GM18499 (cell line): ENCODE results near the gene NEK8.
A peak's percentile ranks its signal among the peaks of the same experiment; 100 is the strongest.

ENCODE experiments used
- ATAC-seq: cut with Tn5 transposase; IDR thresholded peaks from one replicate; pipeline ENCODE4 v1.9.1; 2021; ENCODE audit warnings: moderate number of reproducible peaks; ENCODE audit not compliant: insufficient read depth, unreplicated experiment

NEK8 gene

DNA sequence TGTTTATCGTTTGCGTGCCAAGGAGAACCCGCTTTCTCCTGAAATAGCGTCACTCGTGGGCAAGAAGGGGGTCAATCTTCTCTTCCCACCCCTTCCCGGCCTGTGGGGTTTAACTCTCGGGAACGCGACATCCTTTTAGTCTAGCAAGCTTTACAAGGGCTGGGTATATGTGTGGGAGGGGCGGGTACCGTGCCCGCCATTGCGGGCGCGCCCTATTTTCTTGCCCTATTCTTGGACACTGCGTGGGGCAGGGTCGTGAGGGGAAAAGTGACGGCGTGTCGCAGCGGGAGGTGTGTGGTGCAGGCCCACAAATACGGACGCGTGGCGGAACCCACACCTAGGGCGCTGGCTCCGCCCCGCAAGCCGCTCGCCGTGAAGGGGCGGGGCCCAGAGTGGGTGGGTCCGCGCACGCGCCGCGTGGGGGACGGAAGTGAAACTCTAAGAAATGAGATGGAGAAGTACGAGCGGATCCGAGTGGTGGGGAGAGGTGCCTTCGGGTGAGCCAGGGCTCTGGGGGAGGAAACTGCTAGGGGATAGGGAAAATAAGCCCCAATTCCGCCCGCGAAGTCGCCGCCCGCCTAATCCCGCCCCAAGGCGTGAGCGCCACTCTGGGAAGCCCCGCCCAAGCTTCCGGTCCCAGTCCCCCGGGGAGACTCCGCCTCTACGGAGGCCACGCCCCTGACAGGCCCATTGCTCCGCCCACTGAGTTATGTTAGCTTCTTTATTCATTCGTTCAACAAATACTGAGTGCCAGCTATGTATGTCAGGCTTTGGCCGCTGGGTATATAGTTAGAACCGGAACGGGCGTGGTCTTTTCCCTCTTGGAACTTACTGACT is at the start of gene NEK8:
Gene NEK8 (plus strand): TSS at position 425 of the 837 bp plus-strand sequence. CDS start 26 bp downstream, at position 451.
- peak; percentile 22 for ATAC-seq

DNA sequence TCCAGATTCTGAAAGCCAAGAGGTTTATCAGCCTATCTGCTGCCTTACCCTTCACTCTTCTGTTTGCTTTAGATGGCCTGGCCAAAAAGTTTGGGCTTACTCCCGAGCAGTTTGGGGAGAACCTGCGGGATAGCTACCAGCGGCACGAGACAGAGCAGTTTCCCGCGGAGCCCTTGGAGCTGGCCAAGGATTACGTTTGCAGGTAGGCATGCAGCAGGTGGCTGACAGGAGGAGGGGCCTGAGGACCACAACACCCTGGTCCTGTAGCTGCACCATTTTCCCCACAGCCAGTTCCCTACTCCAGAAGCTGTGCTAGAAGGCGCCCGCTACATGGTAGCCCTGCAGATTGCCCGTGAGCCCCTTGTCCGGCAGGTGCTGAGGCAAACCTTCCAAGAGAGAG is 45.9 kb upstream of the NEK8 start:
- ATAC-seq, result no peak

DNA sequence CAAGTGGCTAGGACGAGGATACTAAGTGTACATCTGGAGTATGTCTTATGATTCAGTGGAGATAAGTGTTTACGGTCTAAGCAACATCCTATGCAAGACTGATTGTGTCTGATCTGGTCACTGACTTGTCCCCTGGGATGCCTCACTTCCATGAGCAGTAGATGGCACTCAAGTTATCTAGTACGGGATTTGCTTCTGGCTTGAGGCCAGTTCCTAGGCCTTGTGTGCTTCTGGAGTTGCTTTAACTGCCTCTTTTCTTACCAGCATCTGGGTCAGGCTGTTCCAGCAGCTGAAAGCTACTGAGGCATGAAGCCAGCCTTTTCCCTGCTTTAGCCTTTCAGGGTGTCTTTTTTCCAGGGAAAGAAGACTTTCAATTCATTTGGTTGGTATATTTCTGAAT is 43.6 kb upstream of the NEK8 start:
- ATAC-seq, result no peak

DNA sequence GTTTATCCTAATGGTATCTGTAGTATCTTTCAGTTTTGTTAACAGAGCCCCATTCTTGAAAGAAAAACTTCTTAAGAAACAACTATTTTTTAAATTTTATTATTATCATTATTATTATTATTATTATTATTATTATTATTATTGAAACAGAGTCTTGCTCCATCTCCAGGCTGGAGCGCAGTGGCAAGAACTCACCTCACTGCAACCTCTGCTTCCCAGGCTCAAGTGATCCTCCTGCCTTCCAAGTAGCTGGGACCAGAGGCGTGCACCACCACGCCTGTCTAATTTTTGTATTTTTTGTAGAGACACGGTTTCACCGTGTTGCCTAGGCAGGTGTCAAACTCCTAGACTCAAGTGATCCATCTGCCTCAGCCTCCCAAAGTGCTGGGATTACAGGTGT is 43.2 kb upstream of the NEK8 start:
- no peak for ATAC-seq

DNA sequence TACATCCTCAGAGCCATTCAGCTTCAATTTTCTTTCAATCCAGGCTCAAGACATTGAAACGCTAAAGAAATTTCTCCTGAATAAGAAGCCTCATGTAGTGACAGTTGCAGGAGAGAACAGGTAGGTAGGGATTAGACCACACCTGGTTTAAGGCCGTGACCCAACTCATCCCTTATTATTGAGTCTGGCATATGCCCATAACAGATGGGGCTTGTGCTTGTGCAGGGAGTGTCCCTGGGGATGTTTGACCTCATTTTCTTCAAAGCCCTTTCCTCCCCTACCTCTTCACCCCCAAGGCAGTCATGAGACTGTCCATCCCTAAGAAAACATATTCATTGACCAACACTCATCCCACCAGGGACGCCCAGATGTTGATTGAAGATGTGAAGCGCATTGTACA is 42.3 kb upstream of the NEK8 start:
- ATAC-seq, result no peak

DNA sequence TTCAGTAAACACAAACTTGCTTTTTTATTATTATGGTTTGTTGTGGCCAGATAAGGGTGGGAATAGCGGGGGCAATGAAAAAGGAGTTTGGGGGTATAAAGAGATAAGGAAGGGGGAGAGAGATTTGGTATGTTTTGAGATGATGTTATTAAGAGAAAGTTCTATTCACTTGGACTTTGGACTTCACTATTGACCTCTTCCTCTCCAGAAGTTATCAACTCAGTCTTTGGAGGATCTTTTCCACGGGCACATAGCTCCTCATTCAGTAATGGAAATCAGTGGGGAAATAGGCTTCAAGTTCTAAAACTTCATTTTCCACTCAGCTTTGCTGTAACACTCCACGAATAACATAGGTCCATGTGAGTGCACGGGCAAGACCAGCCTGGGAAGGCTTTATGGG is 40.1 kb upstream of the NEK8 start:
- no peak for ATAC-seq

DNA sequence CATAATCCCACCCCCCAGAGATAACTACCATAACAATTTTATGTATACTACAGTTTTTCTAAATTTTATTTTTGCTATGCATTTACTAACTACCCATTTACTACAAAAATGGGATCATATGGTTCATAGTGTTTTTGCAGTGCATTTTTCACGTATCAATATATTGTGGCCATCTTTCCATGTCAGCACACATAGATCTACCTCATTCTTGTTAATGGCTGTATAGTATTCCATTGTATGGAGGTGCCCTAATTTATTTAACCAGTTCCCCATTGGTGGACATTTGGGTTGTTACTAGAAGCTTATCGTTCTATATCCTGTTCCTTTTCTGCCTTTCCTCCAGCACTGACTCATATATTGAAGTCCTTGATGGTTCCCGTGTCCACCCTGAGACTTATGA is 39.6 kb upstream of the NEK8 start:
- no peak for ATAC-seq

DNA sequence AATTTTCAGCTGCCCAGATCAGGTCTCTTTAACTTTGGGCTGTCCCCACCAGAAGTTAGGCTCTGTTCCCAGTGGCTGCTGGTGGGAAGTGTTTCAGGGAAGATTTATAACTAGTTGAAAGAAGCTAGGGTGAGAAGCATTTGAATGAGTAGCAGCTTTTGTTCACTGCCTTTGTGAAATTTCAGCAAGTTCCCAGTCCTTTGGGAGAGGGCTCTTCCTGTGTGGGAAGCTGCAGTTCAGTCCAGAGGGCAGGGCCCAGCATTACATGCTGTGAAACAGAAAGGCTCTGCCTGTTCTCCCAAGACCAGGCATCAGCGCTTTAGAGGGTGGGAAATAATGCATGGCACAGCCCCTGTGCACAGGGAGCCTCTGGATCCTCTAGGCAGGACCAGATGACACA is 34.7 kb upstream of the NEK8 start:
- no peak for ATAC-seq

DNA sequence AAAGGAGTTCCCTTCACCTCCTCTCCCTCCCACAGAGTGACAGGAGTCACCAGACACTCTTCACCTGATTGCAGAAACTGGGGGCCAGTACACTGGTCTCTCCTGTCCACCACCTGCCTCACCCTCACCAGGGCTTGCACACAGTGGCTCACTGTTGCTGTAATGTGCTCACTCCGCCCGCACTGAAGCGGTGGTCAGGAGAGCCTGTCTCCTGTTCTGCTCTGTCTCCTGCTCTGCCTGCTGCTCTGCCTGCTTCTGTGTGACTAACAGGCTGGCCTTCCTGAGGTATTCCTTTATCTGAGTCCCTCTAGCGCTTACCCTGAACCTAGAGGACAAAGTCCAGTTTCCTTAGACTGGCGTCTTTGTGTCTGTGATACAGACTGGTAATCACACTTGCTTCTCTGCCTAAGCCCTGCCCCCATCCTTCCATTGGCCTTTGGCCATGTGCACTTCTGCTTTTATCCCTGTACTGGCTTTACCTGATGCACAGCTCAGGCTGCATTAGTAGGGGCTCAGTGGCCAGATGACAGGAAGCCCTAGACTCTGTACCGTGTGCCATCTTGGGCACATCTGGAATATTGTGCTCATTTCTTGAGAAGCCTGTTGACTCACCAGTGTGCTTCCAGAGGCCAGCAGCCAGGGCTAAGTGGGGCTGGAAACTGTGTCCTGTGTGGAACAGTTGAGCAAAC is 30.2 kb upstream of the NEK8 start:
- no peak for ATAC-seq

DNA sequence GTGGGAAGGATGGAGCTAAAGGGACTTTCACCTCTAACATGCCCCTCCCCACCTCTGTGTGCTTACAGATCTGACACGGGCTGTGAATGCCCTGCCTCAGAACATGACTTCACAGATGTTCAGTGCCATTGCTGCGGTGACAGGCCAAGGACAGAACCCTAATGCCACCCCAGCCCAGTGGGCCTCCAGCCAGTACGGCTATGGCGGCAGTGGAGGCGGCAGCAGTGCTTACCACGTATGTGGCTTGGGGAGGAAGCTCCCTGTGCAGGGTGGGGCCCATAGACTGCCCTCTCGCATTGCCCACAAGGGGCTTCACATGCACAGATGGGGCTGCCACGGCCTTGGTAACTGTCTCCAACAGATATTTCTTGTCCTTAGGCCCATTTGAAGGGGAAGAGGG is 28.3 kb upstream of the NEK8 start:
- no peak for ATAC-seq

DNA sequence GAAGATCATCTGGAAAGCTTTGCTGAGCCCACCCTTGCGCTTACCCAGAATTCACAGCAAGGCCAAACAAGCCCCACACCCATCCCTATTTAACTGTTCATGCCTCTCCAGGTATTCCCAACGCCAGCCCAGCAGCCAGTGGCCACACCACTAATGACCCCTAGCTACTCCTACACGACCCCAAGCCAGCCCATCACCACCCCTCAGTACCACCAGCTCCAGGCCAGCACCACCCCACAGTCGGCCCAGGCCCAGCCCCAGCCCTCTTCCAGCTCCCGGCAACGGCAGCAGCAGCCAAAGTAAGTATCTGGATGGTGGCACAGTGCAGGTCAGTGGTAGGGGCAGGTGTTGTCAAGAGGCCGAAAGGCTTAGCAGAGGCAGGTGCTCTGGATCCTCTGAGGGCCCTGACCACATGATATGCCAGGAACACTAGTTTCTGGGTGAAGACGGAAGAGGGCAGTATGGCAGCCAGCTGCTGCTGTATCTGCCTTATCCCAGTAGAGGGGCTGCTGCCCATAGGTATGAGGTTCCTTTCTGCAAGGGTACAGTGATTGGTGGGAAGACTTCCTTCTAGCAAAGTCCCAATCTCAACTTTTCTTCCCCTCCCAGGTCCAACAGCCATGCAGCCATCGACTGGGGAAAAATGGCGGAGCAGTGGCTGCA is 27.6 kb upstream of the NEK8 start:
- no peak for ATAC-seq

DNA sequence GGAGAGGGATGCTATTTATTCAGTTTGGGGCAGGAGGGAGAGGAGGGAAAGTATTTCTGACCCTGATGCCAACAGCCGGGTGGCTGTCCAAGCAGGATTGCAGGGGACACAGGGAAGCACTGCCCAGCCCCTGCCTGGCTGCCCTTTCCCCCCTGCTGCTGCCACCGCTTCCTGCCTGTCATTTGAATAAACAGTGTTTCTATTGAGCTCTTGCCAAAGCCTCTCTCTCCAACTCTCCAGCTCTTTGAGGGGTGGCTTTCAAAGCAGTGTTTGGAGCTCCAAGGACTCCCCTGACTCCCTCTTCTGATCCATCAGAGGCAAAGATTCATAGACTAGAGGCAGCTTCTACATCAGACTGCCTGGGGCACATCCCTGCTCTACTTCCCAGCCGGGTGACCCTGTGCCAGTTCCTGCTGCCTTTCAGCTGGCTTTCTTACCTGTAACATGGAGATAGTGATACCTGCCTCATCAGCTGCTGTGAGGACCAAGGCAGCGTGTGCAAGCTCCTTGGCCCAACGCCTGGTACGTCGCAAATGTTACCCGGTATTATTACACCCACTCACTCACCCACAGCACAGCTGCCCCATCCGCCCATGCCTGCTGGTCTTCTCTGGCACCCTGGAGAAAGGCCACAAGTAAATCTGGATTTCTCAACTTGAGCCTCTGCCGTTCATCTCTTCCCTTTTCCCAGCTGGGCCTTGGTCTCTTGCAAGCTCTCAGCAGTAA is 26.4 kb upstream of the NEK8 start:
- ATAC-seq, result no peak

DNA sequence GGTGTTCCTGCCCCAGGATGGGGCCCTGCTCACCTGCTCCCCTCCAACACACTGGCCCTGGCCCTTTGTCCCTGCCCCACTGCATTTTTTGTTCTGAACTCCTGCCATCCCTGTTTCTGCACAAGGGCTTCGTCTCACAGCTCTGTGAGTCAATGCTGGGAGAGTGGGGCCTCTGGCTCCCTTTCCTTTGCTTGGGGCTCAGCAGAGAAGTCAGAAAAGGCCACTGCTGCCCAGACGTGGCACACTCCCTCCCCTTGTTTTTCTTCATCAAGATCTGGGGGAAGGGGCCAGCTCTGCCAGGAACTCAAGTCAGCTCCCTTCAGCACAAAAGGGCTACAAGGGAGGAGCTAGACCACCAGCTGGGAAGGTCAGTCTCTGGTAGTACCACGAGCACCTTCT is 25.8 kb upstream of the NEK8 start:
- no peak for ATAC-seq

DNA sequence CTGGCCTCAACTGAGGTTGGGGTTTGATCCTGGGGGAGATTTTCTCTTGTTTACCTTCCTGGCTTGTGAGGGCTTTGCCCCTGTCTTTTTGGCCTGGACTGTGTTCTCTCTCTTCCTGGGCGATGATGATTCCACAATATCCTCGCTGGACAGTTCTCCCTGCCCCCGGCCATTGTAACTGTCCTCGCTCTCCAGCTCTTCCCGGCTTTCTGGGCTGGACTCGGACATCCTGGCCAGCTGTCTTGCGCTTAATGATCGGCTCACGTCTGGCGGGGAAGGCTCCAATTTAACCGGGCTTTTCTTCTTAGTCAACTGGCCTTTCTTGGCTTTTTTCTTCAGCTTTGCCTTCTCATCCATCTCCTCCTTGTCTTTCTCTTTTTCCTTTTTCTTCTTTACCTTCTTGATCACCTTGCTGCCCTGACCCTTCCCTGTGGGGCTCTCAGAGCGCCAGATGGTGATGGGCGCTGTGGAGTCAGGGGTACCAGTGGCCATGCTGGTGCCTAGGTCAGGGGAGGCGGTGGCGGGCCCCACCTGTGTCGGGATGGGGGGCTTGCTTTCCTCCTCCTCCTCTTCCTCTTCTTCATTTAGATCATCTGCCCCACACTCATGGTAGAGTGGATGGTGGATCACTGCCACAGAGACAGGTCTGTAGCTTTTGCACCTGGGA is 24.9 kb upstream of the NEK8 start:
- no peak for ATAC-seq

DNA sequence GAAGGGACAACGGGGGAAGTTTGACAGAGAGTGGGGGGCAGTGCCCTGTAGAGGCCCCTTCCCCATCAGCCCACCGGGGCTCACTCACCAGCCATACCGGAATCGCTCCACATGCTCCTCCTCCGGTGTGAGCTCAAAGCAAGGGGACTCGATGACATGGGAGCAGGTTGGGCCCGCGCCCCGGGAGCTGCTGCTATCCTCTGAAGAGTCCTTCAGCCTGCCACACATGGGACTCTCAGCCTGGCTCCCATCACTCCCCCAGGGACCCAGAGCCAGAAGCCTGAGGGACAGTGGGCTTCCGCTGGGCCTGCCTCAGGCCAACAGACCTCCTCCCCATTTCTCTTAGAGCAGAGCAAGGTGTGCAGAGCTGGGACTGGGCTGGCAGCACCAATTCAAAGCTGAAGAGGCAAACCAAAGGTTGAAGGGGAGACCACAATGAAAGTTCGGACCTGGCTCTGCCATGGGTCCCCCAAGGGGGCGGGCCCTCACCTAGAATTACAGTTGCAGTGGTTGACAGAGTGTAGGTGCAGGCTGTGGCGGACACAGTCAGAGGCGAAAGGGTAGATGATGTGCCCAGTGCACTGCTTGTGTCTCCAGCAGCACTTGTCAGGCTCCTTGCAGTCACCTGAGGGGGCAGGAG is 24.2 kb upstream of the NEK8 start:
- no peak for ATAC-seq

DNA sequence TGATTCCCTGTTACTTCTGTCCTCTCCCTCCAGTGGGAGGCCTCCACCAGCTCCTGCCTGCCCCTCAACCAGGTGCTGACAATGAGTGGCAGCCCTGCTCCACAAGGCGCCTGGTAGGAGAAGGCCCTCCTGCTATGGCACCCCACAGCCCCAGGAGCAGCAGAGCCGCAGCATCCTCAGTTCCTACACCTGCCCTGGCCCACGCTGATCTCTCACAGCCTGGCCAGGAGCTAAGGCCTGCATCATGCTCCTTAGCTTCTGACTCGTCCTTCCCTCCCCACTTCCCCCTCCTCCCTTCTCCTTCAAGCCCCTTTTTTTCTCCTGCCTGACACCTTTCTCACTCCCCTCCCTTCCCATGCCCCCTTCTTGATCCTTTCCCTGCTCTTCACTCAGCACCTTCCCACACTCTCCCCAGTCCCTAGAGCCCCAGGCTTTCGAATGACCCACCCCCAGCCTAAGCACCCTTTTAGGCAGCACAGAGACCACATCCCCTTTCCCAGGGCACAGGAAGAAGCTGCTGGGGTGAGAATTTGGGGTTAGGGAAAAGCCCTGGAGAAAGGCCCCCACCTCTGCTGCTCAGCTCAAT is 23.4 kb upstream of the NEK8 start:
- ATAC-seq, result no peak

DNA sequence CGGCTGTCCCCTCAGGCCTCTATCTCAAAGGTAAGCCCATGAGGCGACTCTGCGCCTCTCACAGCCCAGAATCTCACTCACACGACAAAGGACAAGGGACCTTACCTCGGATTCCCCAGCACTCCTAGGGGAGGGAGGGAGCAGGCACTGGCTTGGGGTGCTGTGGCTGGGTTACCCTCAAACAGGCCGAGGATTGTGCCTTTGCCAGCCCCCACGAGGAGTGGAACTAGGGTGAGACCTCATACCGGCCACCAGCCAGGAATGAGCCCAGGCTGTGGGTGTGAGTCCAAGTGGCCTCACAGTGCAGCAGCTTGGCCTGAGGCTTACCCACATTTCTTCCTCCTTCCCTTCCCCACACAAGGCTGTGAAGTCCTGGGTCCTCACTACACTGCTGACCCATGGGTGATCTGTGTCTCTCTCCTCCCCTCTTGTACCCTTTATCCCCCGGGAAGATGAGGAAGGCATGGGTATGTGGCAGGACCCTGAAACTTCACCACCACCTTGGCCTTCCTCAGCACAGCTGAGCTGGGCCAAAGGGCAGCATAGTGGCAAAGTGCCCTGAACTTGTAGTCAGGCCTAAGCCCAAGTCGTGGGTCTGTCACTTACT is 22.8 kb upstream of the NEK8 start:
- ATAC-seq, result no peak

DNA sequence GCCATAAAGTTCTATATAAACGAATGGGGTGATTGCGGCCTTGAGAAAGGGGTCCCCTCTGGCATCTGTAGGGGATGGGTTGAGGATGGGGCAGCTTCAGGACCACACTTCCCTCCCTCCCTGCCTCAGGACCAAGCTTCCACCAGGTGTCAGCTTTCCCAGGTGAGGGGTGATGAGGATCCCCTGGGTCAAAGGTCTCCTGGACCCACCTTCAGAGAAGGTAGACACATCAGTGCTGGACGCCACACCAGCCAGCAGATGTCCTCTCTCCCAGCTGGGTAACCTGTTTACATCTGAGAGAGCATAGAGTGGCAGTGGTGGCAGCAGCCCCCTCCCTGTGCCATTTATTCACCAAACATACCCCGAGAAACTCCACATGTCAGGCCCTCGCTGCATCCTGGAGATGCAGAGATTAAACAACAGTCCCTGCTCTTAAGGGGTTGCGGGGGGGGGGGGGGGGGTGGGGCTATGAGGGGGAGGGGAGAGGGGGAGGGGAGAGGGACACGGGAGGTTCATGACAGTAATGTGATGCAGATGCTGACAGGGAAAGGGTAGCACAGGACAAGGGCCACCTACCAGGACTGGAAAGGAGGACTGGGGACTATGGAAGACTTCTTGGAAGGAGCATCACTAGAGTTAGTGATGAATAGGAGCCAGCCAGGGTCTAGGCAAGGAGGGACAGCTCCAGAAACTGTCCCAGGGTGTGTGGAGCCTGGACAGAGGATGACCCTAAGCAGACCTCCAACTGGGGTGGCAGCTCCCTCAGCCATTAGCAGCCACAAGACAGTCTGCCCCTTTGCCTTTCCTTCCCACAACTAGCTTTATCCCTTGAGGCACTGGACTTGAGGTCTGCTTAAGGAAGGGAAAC is 21.9 kb upstream of the NEK8 start:
- no peak for ATAC-seq
